Esophagus squamous epithelium (tissue), 5 donors: ENCODE data around the gene ALG1. TPM values are rescaled to one million over a fixed set of nuclear protein-coding genes. Genes with fewer than 3 reads are reported as not detected.

Experiments
- DNase-seq: peaks from one replicate; lab custom pipeline; 2025; lab: John Stamatoyannopoulos, UW
- H3K27ac ChIP-seq, 4 donors: fragments of 200-600 bp; sonication (generic); one replicate each; pipeline ENCODE4 v1.5.1; 2016 to 2019; ENCODE audit warnings: mild to moderate bottlenecking in 1 of 4
- H3K27me3 ChIP-seq, 4 donors: fragments of 200-600 bp; sonication (generic); 1 replicate in 3 of 4; 2 replicates in 1 of 4; pipeline versions ENCODE4 v1.5.1 to v1.6.0; 2017 to 2021; ENCODE audit warnings: antibody characterized with exemption in 1 of 4
- H3K36me3 ChIP-seq, 3 donors: fragments of 200-600 bp; sonication (generic); one replicate each; pipeline ENCODE4 v1.5.1; 2016 to 2019
- H3K4me1 ChIP-seq, 3 donors: fragments of 200-600 bp; sonication (generic); one replicate each; pipeline ENCODE4 v1.5.1; 2017 to 2019
- H3K4me3 ChIP-seq, 4 donors: fragments of 200-600 bp; sonication (generic); 1 replicate in 3 of 4; 2 replicates in 1 of 4; pipeline ENCODE4 v1.5.1; 2016 to 2019; ENCODE audit warnings: mild to moderate bottlenecking in 2 of 4, moderate library complexity in 1 of 4
- H3K9me3 ChIP-seq, 3 donors: fragments of 200-600 bp; sonication (generic); one replicate each; pipeline ENCODE4 v1.5.1; 2016 to 2019
- CTCF ChIP-seq, 6 experiments: fragments of 450-650 bp in 4 of 6; fragments of 200-600 bp in 2 of 6; sonication (generic) in 2 of 6; IDR thresholded peaks; one replicate each; pipeline ENCODE4 v1.5.1; 2016 to 2019; ENCODE audit warnings: antibody characterized with exemption in 6 of 6, mild to moderate bottlenecking in 4 of 6, moderate library complexity in 4 of 6
- POLR2A ChIP-seq, 4 donors: fragments of 450-650 bp; IDR thresholded peaks; one replicate each; pipeline ENCODE4 v1.6.1; 2017; ENCODE audit warnings: antibody characterized with exemption in 4 of 4, mild to moderate bottlenecking in 4 of 4, moderate library complexity in 3 of 4
- WGBS, 2 donors: methylation state at CpG; one replicate each; pipeline ENCODE4 v1.1.5; 2018; 5-methylcytosine and 5-hydroxymethylcytosine counted together
- intact Hi-C: fragments of 100-400 bp; cut with DNase I; formaldehyde crosslinking; loops from one replicate; pipeline ENCODE4 v1.15.0; 2022
- total RNA-seq, 4 donors: library from RNA; depleted of rRNA; stranded (reverse); fragments of >200 nt; gene quantifications; one replicate each; pipeline ENCODE4 v1.1.0, GENCODE V29; 2016
- donor health status: DM: yes; HTN: yes; CAD: no.

The ALG1 gene
- total RNA-seq, 4 donors from 2014 or later, result 14.9 to 18.7 (median 16.5) TPM

GRCh38 chr16:5045499-5046115 is 26.0 kb upstream of the ALG1 start:
- Histone ChIP-seq H3K27me3 (peaks cover 0 to 16% (median 0%) of the 10 kb centered on the region in 4 donors), H3K36me3 (no peaks in the 10 kb centered on the region), H3K4me1 (no peaks in the 10 kb centered on the region), H3K9me3 (no peaks in the 10 kb centered on the region), H3K4me3 (no peak overlapping the region), H3K27ac (no peak overlapping the region)
- no peak for TF ChIP-seq POLR2A (IDR thresholded peaks at IDR 0.05)
- TF ChIP-seq CTCF (IDR thresholded peaks at IDR 0.05), result no peak
- no peak for DNase-seq
- intact Hi-C loops, result no loop called here
- 77 to 81% methylated on average over 6 to 9 of the region's 10 CpGs for WGBS, 2 donors

GRCh38 chr16:5046914-5047313 is 24.7 kb upstream of the ALG1 start:
- Histone ChIP-seq H3K27me3 (peaks cover 0 to 4% (median 0%) of the 10 kb centered on the region in 4 donors), H3K27ac (no peak overlapping the region), H3K4me1 (no peaks in the 10 kb centered on the region), H3K9me3 (no peaks in the 10 kb centered on the region), H3K36me3 (no peaks in the 10 kb centered on the region), H3K4me3 (no peak overlapping the region)
- 75 to 76% methylated on average over 2 of the region's 2 CpGs for WGBS, 2 donors
- intact Hi-C loops, result no loop called here
- no peak for TF ChIP-seq POLR2A (IDR thresholded peaks at IDR 0.05)
- TF ChIP-seq CTCF (IDR thresholded peaks at IDR 0.05), result no peak
- no peak for DNase-seq

- Histone ChIP-seq H3K27me3 (no peaks in the 10 kb centered on the region), H3K27ac (no peak overlapping the region), H3K4me3 (no peak overlapping the region), H3K36me3 (no peaks in the 10 kb centered on the region), H3K4me1 (no peaks in the 10 kb centered on the region), H3K9me3 (no peaks in the 10 kb centered on the region)
- WGBS, 2 donors, result 38 to 64% methylated on average over 7 to 12 of the region's 16 CpGs
- no peak for DNase-seq
- no peak for TF ChIP-seq CTCF (IDR thresholded peaks at IDR 0.05)
- no peak for TF ChIP-seq POLR2A (IDR thresholded peaks at IDR 0.05)
- intact Hi-C loops, result no loop called here
Measured at GRCh38 chr16:5054876-5055865, 16.5 kb upstream of the ALG1 start.

GRCh38 chr16:5056352-5056751 is 15.3 kb upstream of the ALG1 start:
- Histone ChIP-seq H3K36me3 (no peaks in the 10 kb centered on the region), H3K4me1 (no peaks in the 10 kb centered on the region), H3K27me3 (no peaks in the 10 kb centered on the region), H3K9me3 (no peaks in the 10 kb centered on the region), H3K4me3 (no peak overlapping the region), H3K27ac (no peak overlapping the region)
- intact Hi-C loops, result no loop called here
- no peak for TF ChIP-seq POLR2A (IDR thresholded peaks at IDR 0.05)
- TF ChIP-seq CTCF (IDR thresholded peaks at IDR 0.05), result peak in 3 of 6 experiments; percentile 11 to 34 (median 13)
- no peak for DNase-seq
- 10 to 15% methylated on average over 6 to 11 of the region's 11 CpGs for WGBS, 2 donors

GRCh38 chr16:5058476-5058875 is 13.2 kb upstream of the ALG1 start:
- no peak overlapping the region for H3K4me3 ChIP-seq
- intact Hi-C loops, result no loop called here
- no peaks in the 10 kb centered on the region for H3K4me1 ChIP-seq
- 77% methylated on average over 7 of the region's 7 CpGs; no CpG with 5 or more reads in 1 of the 2 donors for WGBS, 2 donors
- H3K27ac ChIP-seq, result no peak overlapping the region
- no peaks in the 10 kb centered on the region for H3K36me3 ChIP-seq
- DNase-seq, result no peak
- no peaks in the 10 kb centered on the region for H3K9me3 ChIP-seq
- TF ChIP-seq POLR2A (IDR thresholded peaks at IDR 0.05) (no peak), CTCF (IDR thresholded peaks at IDR 0.05) (no peak)
- H3K27me3 ChIP-seq, result no peaks in the 10 kb centered on the region
